ENCODE results near the gene UPK1B.

DNA sequence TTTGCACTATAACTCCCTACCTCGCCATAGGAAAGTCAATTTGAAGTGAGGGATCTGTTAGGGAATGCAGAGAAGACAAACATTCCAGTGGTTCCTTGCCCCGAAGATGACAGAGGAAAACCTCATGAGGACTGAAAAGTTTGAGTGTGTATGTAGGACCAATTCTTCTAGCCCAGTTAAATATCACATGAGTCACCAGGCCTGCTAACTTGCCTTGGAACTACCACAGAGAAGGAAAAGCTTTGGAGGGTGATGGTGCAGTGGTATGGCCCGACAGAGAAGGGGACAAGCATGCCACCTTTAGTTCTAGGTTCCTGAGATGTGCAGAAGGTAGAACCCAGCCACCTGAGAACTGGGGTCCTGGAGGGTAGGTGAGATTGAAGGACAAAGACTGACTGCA is 2.6 kb upstream of the UPK1B start:
- TF ChIP-seq ZNF274 (IDR thresholded peaks at IDR 0.05; ENCODE audit: low read depth, low read length) = no peak
- TF ChIP-seq SUZ12 (IDR thresholded peaks at IDR 0.05; ENCODE audit: extremely low read depth, insufficient read depth, insufficient read length) = no peak
- no peak for TF ChIP-seq YY1 (IDR thresholded peaks at IDR 0.05; ENCODE audit: insufficient read depth, insufficient read length)
